Measurements from ENCODE around the gene LUC7L2.
"Not testable (repeated sequence)": the region's sequence is repeated elsewhere in the genome, so short reads cannot be mapped to it uniquely, and the experiment has no call there.

LUC7L2 gene, protein sequence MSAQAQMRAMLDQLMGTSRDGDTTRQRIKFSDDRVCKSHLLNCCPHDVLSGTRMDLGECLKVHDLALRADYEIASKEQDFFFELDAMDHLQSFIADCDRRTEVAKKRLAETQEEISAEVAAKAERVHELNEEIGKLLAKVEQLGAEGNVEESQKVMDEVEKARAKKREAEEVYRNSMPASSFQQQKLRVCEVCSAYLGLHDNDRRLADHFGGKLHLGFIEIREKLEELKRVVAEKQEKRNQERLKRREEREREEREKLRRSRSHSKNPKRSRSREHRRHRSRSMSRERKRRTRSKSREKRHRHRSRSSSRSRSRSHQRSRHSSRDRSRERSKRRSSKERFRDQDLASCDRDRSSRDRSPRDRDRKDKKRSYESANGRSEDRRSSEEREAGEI

DNA sequence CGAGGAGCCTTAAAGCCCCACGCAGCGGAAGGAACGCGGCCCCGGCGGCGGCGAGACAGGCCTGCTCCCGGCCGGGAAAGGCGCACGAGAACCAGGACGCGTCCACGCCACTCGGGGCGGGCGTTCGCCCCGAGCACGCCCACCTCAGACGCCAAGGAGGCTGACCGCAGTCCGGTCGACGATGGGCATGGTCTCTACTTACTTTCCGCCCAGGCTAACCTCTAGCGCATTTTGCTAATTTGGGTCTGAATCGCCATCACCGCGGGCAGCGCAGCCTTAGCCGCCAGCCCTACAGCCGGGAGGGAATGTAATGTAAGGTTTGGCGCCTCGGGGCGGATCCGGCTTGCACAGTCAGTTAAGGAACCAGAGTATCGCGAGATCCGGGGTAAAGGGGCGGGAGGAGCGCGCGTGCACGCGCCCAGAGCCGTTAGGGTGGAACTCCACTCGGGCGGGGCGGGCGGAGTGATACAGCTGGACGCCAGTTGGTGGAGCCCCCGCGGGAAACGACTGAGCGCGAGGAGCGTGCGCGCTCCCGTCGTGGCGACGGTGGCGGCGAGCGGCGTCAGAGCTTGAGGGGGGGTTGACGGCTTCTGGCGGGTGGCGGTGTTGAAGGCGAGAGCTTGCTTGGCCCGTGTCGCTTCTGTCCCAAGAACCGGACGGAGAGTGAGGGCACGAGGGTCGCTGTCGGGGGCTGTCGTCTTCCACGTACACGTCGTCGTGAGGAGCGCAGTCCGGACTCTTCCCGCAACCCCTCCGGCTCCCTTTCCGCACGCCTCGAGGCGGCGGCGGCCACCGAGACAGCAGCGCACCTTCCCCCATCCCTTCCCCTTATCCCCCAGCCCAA is at the start of gene LUC7L2:
Gene LUC7L2, plus strand, starts transcription at position 529 of the 844 bp plus-strand sequence. CDS start 368 bp downstream, outside the sequence.
- 0 out of 2 replicates have a peak, but pooled peaks have one; percentile 2 for TF ChIP-seq CTCF (IDR thresholded peaks at IDR 0.05; ENCODE audit: control insufficient read depth, extremely low read depth, insufficient read depth)
- H3K4me3 ChIP-seq (ENCODE audit: low read depth, low read length), result peak within 1 kb of the TSS; percentile 93
- DNase-seq (ENCODE audit: low read depth), result peak; percentile 96

- TF ChIP-seq CTCF (IDR thresholded peaks at IDR 0.05; ENCODE audit: control insufficient read depth, extremely low read depth, insufficient read depth), result no peak
Measured at GRCh38 chr7:139317939-139318505, 41.7 kb upstream of the LUC7L2 start.

GRCh38 chr7:139321071-139321745 is 38.5 kb upstream of the LUC7L2 start:
- TF ChIP-seq CTCF (IDR thresholded peaks at IDR 0.05; ENCODE audit: control insufficient read depth, extremely low read depth, insufficient read depth), result peak; percentile 40
- DNase-seq (ENCODE audit: low read depth), result peak; percentile 23

More at GRCh38 chr7:139317939-139318505, 41.7 kb upstream of the LUC7L2 start:
- peak; percentile 56 for DNase-seq (ENCODE audit: low read depth)
- peak overlapping the region; percentile 3; the same call in 1 of the 2 replicates for H3K4me3 ChIP-seq (ENCODE audit: low read depth, low read length)

GRCh38 chr7:139324709-139325108 is 35.0 kb upstream of the LUC7L2 start:
- not testable (repeated sequence) for DNase-seq (ENCODE audit: low read depth); H3K4me3 ChIP-seq (ENCODE audit: low read depth, low read length)

More at GRCh38 chr7:139321071-139321745, 38.5 kb upstream of the LUC7L2 start:
- H3K4me3 ChIP-seq (ENCODE audit: low read depth, low read length), result no peak overlapping the region

DNA sequence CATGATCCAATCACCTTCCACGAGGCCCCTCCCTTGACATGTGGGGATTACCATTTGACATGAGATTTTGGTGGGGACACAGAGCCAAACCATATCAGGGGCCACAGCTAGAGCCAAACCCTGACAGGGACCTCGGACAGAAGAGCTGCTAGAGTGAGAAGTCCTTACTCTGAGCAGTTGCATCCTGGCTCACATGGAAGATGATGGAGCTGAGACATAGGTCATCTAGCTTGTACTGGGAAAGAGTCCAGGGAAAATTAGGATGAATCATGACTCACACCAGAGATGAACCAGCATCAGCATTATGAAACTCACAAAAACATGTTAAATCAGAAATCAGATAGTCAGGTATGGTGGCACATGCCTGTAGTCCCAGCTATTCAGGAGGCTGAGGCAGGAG is 31.3 kb upstream of the LUC7L2 start:
- DNase-seq (ENCODE audit: low read depth), result no peak
- H3K4me3 ChIP-seq (ENCODE audit: low read depth, low read length), result no peak overlapping the region
- no peak for TF ChIP-seq CTCF (IDR thresholded peaks at IDR 0.05; ENCODE audit: control insufficient read depth, extremely low read depth, insufficient read depth)

GRCh38 chr7:139329119-139329518 is 30.6 kb upstream of the LUC7L2 start:
- TF ChIP-seq CTCF (IDR thresholded peaks at IDR 0.05; ENCODE audit: control insufficient read depth, extremely low read depth, insufficient read depth), result no peak

More at GRCh38 chr7:139329119-139329518, 30.6 kb upstream of the LUC7L2 start:
- H3K4me3 ChIP-seq (ENCODE audit: low read depth, low read length), result no peak overlapping the region
- no peak for DNase-seq (ENCODE audit: low read depth)

Measured in LNCaP clone FGC (cell line).